ENCODE data around the gene TMEM176A.

Gene TMEM176A

DNA sequence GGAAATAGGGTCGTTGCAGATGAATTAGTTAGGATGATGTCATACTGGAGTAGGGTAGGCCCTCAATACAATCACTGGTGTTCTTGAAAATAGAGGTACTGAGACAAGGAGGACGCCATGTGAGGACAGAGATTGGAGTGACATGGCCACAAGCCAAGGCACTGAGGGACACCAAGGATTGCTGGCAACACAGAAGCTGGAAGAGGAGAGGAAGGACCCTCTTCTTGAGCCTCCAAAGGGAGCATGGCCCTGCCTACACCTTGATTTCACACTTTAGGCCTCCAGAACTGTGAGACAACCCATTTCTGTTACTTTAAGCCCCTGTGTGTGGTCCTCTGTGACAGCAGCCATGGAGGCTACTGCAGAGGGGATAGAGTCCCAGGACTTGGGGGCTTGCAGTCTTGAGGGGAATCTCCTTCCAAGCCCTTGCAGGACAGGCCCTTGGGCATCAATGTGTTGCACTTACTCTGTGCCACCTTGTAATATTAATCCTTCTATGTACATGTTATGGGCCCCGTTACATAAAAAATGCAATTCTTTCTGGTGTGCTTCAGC lies 48.1 kb downstream of the TMEM176A start:
- Histone ChIP-seq H3K4me1 (ENCODE audit: control insufficient read depth, insufficient read depth, low read length) (no peaks in the 10 kb centered on the region), H3K36me3 (ENCODE audit: control insufficient read depth, insufficient read depth, low read length) (no peaks in the 10 kb centered on the region), H3K27ac (ENCODE audit: low read depth, low read length) (no peak overlapping the region), H3K4me3 (ENCODE audit: low read length) (no peak overlapping the region), H3K9ac (ENCODE audit: low read length) (no peak overlapping the region), H3K27me3 (ENCODE audit: control insufficient read depth, insufficient read depth, low read length) (no peaks in the 10 kb centered on the region)

DNA sequence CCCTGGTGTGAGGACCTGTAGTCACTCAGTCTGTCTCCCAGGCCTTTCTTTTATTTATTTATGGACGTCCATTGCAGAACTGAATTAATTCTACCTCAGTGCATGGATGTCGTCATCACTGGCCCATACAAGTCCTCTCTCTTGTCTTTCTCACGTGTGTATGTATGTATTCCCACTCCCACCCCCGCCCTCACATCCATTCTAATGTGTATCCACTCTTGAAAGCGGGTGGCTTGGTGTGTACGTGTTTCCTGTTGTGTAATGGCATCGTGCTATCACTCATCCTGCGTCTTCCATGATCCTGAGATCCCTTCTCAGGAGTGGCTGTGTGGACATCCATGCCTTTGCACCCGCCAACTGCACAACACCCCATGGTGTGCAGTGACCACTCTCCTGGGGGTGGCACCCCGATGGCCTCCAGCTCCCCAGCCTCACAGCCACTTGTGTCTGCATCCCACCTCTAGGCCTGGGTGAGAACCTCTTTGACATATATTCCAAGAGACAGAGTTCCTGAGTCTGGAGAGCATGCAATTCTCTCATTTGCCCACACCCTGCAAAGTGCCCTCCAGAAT lies 48.7 kb downstream of the TMEM176A start:
- H3K36me3 ChIP-seq (ENCODE audit: control insufficient read depth, insufficient read depth, low read length), result no peaks in the 10 kb centered on the region
- no peak overlapping the region for H3K4me3 ChIP-seq (ENCODE audit: low read length)
- H3K27me3 ChIP-seq (ENCODE audit: control insufficient read depth, insufficient read depth, low read length), result no peaks in the 10 kb centered on the region
- no peak overlapping the region for H3K27ac ChIP-seq (ENCODE audit: low read depth, low read length)
- H3K4me1 ChIP-seq (ENCODE audit: control insufficient read depth, insufficient read depth, low read length), result no peaks in the 10 kb centered on the region
- no peak overlapping the region for H3K9ac ChIP-seq (ENCODE audit: low read length)

DNA sequence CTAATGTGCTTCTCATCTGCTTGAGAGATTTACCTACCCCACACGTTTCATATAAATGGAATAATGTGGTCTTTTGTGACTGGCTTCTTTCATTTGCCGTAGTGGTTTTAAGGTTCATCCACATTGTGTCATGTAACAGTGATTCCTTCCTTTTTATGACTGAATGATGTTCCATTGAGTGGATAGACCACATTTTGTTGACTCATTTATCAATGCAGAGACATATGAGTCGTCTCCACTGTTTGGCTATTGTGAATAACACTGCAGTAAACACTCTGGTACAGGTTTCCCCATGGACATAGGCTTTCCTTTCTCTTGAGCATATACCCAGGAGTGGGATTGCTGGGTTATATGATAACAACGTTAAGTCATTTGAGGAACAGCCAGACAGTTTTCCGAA lies 49.7 kb downstream of the TMEM176A start:
- H3K27me3 ChIP-seq (ENCODE audit: control insufficient read depth, insufficient read depth, low read length), result no peaks in the 10 kb centered on the region
- no peak overlapping the region for H3K27ac ChIP-seq (ENCODE audit: low read depth, low read length)
- H3K4me3 ChIP-seq (ENCODE audit: low read length), result no peak overlapping the region
- no peak overlapping the region for H3K9ac ChIP-seq (ENCODE audit: low read length)
- no peaks in the 10 kb centered on the region for H3K36me3 ChIP-seq (ENCODE audit: control insufficient read depth, insufficient read depth, low read length)
- no peaks in the 10 kb centered on the region for H3K4me1 ChIP-seq (ENCODE audit: control insufficient read depth, insufficient read depth, low read length)

DNA sequence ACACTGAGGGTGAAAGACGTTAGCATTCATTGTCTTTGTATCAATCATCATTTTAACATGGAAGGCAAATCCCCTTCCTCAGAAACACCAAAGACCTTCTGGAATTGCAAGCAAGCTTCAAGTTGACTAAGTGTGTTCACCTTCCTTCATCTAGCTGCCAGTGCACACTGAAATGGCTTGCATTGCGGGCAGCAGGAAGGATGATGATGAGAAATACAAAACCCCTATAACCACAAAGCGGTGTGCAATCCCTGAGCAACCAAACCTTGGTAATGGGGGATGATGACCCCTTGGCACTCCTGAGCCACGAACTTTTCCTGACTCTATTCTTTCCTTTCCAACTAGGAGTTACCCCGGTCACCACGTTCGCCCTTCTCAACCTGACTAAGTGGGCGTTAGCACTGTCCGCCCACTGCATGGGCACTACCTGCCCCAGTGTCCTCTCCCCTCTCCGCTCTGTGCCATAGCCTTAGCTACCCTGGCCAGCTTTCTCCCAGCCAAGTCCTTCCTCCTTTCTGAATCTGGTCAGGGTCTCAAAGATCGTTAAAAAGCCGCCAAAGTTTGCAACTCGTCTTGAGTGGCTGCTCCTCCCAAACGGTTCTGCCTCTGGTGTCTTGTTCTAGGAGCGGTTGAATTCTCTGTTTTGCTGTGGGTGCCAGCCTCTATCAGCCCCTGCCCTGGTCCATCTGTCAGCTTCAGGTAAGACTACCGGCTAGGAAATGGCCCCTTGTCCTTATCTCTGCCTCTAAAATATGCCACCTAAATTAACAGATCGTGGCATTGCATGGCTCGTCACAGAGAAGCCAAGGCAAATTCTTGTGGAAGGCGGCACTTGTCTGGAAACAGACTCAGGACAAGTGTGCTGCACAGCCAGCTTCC lies 51.2 kb downstream of the TMEM176A start:
- H3K9ac ChIP-seq (ENCODE audit: low read length), result no peak overlapping the region
- H3K27me3 ChIP-seq (ENCODE audit: control insufficient read depth, insufficient read depth, low read length), result no peaks in the 10 kb centered on the region
- H3K27ac ChIP-seq (ENCODE audit: low read depth, low read length), result no peak overlapping the region
- no peaks in the 10 kb centered on the region for H3K4me1 ChIP-seq (ENCODE audit: control insufficient read depth, insufficient read depth, low read length)
- H3K4me3 ChIP-seq (ENCODE audit: low read length), result no peak overlapping the region
- H3K36me3 ChIP-seq (ENCODE audit: control insufficient read depth, insufficient read depth, low read length), result no peaks in the 10 kb centered on the region

DNA sequence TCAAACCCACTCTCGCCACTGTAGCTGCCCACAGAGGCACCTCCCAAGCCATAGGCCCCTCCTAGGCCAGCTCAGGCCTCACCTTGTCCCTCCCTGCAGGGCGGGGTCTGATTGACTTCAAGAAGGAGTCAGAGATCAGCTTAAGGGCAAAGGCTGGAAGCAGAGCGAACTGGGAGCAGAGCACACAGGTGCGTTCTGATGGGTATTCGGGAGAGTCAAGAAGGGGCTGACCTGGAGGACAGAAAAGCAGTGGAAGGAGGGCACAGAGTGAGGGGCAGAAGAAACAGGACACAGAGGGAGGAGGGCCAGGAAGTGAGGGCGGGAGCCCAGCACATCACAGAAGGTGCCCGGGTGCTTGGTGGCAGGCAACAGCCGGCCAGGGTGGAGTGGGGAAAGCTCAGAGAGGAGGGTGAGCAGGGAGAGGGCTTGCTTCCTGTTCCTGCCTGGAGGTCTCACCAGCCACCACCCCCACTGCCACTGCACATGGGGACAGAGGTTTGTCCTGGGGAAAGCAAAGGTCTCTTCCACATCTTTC lies 51.9 kb downstream of the TMEM176A start, which contains the start of gene AOC1:
Gene AOC1 (plus strand): TSS at position 147 of the 535 bp plus-strand sequence. CDS start 3,954 bp downstream, outside the sequence.
- Histone ChIP-seq H3K27me3 (ENCODE audit: control insufficient read depth, insufficient read depth, low read length) (no peaks in the 10 kb centered on the region), H3K4me1 (ENCODE audit: control insufficient read depth, insufficient read depth, low read length) (no peaks in the 10 kb centered on the region), H3K27ac (ENCODE audit: low read depth, low read length) (no peak within 1 kb of the TSS), H3K4me3 (ENCODE audit: low read length) (peak within 1 kb of the TSS; percentile 65), H3K36me3 (ENCODE audit: control insufficient read depth, insufficient read depth, low read length) (no peaks in the 10 kb centered on the region), H3K9ac (ENCODE audit: low read length) (peak within 1 kb of the TSS; percentile 53)

DNA sequence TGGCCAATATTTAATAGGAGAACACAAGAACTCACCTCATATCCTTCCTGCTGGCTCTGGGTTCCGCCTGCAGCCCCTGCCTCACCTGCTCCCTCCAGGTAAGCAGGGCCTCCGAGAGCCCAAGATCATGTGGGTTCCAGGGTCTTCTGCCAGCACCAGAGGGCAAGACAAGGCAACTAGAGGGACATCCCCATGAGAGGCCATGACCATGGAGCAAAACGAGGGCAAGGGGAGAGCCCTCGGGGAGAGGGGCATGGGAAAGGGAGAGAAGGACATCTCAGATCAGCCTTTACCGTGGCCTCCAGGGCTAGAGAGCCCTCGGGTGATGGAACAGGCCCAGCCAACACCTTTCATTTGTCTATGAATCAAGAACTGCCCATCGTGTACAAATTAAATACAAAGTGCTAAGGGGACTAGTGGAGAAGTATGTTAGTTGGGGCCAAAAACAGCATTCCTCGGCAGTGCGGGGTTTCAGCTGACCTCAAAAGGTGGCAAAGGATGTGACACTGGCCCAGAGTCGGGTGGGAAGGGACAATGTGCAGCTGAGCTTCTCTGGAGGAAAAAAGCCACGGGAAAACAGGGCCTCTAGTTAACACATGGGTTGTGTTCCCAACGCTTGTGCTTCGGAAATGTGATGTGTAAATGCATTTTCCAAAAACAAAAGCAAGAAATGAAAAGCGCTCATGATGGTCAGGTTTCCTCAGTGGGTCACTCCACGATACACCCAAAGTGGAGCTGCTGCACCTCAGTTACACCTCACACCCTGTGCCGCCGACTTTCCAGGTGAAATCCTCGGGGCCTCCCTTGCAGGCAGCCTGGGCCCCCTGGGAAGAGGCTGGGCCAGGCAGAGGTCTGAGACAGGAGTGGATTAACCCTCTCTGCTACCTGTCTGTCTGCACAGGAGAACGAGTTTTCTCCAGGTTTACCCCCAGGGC lies 53.8 kb downstream of the TMEM176A start:
- H3K36me3 ChIP-seq (ENCODE audit: control insufficient read depth, insufficient read depth, low read length), result no peaks in the 10 kb centered on the region
- no peak overlapping the region for H3K4me3 ChIP-seq (ENCODE audit: low read length)
- no peaks in the 10 kb centered on the region for H3K27me3 ChIP-seq (ENCODE audit: control insufficient read depth, insufficient read depth, low read length)
- H3K4me1 ChIP-seq (ENCODE audit: control insufficient read depth, insufficient read depth, low read length), result no peaks in the 10 kb centered on the region
- H3K27ac ChIP-seq (ENCODE audit: low read depth, low read length), result no peak overlapping the region
- no peak overlapping the region for H3K9ac ChIP-seq (ENCODE audit: low read length)

All from rectal smooth muscle tissue (tissue), 1 donor.